Measurements from ENCODE around the gene CSMD2.

The CSMD2 gene

DNA sequence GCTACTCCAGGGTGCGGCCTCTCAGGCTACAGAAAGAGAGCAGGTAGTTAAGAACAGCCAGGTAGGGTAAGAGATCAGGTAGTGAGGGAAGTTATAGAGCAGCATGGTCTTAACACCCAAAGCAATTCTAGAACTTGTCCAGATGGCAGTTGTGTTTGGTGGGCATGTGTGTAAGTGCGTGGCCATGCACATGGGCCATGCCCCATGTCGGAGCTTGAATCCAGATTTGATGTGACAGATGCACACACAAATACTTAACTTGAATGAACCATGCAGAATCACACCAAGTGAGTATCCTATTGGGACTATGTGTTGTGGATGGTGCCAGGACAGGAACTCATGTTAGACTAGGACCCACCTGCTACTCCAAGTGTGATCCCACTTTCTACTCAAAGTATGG, 446.8 kb downstream of the CSMD2 start:
- no peak for DNase-seq (ENCODE audit: extremely low read depth, low read depth)
- TF ChIP-seq, protein P1, sequence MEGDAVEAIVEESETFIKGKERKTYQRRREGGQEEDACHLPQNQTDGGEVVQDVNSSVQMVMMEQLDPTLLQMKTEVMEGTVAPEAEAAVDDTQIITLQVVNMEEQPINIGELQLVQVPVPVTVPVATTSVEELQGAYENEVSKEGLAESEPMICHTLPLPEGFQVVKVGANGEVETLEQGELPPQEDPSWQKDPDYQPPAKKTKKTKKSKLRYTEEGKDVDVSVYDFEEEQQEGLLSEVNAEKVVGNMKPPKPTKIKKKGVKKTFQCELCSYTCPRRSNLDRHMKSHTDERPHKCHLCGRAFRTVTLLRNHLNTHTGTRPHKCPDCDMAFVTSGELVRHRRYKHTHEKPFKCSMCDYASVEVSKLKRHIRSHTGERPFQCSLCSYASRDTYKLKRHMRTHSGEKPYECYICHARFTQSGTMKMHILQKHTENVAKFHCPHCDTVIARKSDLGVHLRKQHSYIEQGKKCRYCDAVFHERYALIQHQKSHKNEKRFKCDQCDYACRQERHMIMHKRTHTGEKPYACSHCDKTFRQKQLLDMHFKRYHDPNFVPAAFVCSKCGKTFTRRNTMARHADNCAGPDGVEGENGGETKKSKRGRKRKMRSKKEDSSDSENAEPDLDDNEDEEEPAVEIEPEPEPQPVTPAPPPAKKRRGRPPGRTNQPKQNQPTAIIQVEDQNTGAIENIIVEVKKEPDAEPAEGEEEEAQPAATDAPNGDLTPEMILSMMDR (IDR thresholded peaks at IDR 0.05; ENCODE audit: low read depth, low read length) = no peak

DNA sequence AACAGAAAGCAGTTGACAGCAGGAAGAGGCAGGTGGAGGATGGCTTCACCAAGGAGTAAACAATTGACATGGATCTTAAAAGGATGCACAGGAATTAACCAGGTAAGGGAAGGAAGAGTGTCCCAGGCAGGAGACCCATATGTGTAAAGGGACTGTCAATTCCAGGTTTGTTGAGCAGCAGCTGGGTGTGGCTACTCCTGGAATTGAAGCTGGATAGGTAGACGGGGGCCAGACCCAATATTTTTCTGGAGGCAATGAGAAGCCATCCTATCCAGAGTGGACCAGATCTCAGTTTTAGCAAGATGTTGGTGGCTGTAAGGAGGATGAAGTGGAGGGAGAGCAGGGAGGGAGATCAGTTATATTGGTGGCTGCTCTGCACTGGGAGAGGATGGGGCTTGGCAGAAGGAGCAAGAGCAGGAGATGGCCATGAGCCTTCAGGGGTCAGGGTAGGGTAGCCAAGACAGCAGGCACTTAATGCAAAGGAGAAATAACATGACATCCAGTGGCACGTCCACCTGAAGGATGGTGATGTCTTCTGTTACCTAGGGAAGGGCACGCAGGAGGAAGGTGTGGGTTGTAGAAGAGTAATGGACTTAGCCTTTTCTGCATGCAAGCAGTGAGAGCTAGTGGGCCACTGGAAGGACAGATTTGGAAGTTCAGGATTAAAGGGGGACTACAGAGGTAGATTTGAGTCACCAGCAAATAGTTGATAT, 447.9 kb downstream of the CSMD2 start:
- DNase-seq (ENCODE audit: extremely low read depth, low read depth) = no peak
- TF ChIP-seq, protein P1 (IDR thresholded peaks at IDR 0.05; ENCODE audit: low read depth, low read length) = no peak

DNA sequence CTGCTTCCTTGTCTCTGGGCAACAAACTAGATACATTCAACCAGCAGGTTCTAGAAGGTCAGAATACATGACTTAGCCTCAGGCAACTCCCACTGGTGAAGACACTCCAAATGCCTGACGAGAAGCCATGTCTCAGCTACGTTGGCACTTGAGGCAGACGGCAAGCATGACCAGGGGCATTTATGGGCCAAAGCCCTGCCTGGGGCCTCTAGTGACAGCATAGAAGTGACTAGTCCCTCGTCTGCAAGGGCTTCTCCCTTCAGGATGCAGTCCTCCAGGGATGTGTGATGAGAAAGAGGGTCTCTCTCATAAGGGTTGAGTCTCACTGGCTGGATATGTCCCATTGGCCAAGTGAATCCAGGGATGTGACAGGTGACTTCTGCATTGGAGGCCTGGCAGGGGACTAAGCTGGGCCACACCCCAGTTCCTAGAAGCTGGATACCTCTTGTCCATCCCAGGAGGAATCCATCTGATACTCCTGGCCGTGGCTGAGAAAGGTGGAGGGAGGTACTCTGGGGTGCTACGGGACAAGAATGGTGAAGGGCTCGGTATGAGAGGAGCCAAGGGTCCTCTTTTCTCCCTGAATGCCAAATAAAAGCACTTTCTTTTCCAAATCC, 449.7 kb downstream of the CSMD2 start:
- no peak for DNase-seq (ENCODE audit: extremely low read depth, low read depth)
- TF ChIP-seq, protein P1 (IDR thresholded peaks at IDR 0.05; ENCODE audit: low read depth, low read length) = no peak

DNA sequence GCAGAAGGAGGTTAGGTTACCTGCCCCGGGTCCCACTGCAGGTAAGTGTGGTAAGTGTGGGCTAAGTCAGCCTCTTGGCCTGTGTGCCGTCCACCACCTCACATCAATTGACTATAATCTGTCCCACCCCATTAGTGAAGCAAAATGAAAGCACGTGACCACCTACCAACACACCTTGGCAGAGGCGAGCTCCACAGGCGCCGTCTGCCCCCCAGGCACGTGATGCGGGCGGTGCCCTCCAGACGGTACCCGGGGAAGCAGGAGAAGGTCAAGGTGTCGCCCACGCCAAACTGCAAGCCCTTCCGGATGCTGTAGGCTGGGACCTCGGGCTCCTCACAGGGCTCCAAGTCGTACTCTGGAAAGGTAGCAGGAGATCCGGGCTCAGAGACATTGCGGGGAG, 450.6 kb downstream of the CSMD2 start:
- no peak for DNase-seq (ENCODE audit: extremely low read depth, low read depth)
- TF ChIP-seq, protein P1 (IDR thresholded peaks at IDR 0.05; ENCODE audit: low read depth, low read length) = no peak

DNA sequence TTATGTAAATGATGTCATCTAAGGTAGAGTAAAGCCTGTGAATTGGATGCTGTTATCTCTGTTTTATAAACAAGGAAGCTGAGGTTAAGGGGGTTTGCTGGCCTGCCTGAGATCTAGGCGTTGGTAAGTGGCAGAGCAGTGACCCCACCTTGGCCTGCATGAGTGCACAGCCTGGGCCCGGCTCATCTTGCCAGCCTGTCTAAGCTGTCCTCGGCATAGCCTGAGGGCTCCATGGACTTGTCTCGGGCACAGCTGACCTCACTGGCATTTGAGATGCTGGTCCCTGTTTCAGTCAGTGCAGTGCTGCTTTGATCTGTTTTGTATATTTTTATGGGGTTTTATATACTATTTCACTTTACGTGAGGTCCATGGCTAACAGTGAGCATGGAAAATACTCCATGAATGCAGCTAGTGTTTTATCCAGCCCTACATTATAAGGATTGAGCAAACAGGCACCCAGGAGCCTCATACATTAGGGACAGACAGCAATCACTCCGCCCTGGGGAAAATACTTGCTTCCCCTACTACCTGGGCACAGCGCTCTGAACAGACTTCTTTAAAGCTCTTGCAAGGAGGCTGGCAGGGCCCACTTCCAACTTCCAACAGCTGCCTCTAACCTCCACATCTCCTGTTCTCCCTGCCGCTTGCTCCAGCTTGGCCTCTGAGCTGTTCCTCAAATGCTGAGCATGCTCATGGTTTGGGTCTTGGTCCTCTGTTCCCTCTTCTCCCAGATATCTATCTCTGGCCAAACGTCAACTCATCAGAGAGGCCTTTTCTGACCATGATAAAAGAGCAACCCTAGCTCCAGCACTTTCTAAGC, 451.8 kb downstream of the CSMD2 start:
- TF ChIP-seq, protein P1 (IDR thresholded peaks at IDR 0.05; ENCODE audit: low read depth, low read length) = no peak
- no peak for DNase-seq (ENCODE audit: extremely low read depth, low read depth)

DNA sequence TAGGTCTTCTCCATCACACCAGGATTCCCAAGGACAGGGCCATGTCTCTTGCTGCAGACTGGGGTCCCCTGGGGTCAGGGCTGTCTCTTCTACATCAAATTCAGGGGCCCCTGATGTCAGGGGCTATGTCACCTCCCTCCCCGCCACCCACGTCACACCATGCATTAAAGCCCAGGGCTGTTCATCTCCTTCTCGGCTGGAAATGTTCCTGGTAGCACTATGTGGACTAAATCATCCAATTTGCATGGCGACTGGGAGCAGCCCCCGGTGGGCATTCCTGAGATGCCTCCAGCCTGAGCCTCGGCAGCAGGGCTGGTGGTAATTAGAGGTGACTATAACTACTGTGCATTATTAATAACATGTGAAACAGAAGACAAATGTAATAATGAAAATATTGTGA, 452.8 kb downstream of the CSMD2 start:
- no peak for DNase-seq (ENCODE audit: extremely low read depth, low read depth)

More for the DNA sequence above, 452.8 kb downstream of the CSMD2 start:
- TF ChIP-seq, protein P1 (IDR thresholded peaks at IDR 0.05; ENCODE audit: low read depth, low read length) = no peak

Measured in AG09319 (cell line).